GM19463 (cell line): Measurements from ENCODE around the gene COL27A1.

Experiments
- ATAC-seq: cut with Tn5 transposase; IDR thresholded peaks from one replicate; pipeline ENCODE4 v1.9.1; 2021; ENCODE audit warnings: mild to moderate bottlenecking, moderate library complexity; ENCODE audit not compliant: unreplicated experiment

Gene COL27A1

GRCh38 chr9:114141553-114142402 lies 13.6 kb upstream of the COL27A1 start:
- ATAC-seq = no peak

DNA sequence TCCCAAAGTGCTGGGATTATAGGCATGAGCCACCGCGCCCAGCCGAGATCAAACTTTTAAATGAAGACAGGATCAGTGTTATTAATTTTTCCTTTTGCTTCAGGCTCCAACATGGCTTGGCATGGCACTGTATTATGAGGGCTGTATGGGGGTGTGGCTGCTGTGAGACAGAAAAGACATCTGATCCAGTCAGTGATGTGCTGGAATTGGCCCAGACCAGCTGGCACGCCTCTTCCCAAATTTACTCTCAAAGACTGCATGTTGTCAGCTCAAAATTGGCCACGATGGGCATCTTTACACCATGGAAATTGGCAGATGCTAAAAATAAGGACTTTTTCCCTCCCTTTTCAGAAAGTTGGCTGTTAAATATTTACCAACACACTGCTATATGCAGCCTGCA lies 12.1 kb upstream of the COL27A1 start:
- no peak for ATAC-seq

GRCh38 chr9:114146735-114147134 lies 8.6 kb upstream of the COL27A1 start:
- ATAC-seq = no peak

DNA sequence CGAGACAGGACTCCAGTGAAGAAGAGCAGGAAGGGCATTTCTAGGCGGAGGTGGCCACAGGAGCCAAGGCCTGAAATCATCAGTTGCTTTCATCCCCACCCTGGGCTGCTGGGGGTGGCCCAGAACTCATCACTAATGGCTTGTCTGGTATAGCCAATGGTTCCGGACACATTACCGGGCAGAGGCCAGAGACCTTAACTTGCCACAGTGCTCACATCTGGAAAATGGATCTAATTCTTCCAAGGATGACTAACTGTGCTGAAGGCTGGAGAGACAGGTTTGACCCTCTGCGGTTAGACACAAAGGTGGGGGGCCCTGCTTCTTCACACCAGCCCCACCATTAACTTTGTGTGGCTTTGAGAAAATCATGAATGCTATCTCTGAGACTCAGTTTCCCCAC lies 6.2 kb upstream of the COL27A1 start:
- ATAC-seq = no peak

DNA sequence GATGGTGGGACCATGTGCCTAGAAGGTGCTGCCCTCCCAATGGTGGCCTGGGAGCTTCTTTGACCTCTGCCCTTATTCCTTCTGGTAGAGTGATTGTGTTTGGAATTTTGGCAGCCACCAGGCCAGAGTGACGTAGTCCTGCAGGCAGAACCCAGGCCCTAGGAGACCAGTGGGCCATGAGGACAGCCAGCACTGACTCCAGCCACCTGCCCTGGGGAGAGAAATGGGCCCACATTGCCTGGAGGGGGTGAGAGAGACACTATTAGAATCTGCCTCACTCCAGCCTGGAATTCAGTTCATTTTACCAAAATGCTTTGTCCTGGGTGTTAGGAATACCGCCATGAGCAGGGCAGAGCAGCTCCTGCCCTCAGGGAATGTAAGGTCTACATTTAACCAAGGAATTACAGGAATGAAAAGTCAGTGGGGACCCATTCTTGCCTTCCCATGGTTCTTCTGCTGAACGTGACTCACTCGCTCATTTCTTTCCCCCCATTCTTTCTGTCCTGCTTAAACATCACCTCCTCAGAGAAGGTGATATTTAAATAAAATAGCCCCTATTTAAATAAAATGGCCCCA lies 5.5 kb upstream of the COL27A1 start:
- no peak for ATAC-seq

GRCh38 chr9:114150608-114151007 lies 4.7 kb upstream of the COL27A1 start:
- no peak for ATAC-seq

- no peak for ATAC-seq
Observed at GRCh38 chr9:114151426-114151956, 3.8 kb upstream of the COL27A1 start.

- no peak for ATAC-seq
Observed at GRCh38 chr9:114153761-114154599, 1.4 kb upstream of the COL27A1 start.

GRCh38 chr9:114154600-114155102 lies 686 bp upstream of the COL27A1 start:
- no peak for ATAC-seq

DNA sequence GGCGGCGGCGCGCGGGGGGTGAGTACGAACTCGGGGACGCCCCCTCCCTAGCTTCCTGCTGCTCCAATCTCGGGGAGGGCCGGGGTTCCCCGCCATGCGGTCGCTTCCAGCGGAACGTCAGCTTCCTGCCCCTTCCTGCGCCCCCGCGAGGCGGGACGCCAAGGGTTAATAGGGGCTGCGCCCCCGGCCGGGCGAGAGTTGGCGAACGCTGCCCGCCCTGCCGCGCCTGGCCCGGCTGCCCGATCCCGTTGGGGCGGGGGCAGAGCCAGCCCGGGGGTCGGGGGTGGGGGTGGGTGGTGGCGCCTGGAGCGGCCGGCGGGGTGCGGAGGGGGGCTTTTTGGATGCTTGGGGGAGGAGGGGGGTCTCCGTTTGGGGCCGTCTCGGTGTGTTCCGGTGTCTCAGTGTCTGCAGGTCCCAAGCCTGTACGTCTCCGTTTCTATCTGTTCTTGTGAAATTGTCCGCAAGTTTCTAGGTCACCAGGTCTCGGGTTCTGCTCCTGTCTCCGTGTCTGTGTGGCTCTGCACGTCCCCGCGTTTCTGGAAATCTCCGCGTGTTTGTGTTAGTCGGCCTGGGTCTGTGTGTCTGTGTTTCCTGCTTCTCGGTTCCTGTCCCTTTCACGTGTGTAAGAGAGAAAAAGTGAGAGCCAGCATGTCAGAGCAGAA lies 789 bp downstream of the COL27A1 start:
- no peak for ATAC-seq

GRCh38 chr9:114156657-114157421 lies 1.5 kb downstream of the COL27A1 start:
- ATAC-seq = no peak

DNA sequence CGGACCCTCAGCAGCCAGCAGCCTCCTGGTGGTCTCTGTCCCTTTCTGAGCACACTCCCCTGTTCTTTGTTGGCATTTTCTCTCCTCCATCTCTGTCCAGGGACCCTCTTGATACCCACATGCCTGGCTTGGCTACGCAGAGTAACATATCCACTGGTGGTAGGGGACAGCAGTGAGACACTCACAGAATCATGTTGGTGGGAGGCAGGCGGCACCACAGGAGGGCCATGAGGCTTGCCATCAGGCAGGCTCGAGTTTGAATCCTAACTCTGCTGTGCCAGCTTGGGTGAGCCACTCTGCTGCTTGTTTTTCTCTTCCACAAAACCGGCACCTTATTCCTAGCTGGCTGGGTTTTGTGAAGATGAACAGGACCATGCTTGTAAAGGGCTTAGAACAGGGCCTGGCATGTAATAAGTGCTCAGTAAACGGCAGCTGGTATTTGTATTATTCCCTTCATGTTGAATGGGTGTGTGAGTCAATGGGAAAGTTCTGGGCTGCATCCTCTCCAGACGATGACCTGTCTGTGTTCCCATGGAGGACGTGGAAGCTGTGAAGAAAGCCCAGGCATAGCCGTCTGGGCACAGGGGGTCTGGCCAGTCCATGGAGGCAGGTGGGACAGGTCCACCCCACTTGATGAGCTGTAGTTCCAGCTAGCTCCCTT lies 2.3 kb downstream of the COL27A1 start:
- ATAC-seq = no peak

DNA sequence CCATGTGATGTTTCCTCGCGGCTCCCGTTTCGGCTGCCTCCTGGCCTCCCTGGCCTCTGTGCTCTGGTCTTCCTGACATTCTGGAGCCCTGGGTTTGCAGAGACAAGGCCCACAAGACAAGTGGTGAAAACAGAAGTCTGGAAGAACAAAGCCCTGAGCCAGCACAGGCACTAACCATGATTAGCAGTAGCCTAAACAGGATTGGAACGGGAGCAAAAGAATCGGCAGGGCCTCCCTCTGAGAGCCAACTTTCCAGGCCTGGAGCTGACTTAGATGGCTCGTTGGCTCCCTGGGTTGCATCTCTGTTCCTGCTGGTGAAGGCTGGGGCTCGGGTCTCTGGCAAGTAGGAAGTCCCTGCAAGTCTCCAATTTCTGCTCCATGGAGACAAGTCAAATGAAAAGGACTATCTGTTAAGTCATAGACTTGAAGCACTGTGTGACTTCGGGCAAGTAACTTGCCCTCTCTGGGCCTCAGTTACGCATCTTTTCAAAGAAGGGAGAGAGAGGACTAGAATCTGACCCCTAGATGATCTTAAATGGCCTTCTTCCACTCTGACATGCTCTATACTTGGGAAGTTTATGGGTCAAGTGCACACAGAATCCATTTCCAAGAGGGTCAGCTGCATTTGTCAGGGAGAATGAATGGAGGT lies 3.3 kb downstream of the COL27A1 start:
- no peak for ATAC-seq

DNA sequence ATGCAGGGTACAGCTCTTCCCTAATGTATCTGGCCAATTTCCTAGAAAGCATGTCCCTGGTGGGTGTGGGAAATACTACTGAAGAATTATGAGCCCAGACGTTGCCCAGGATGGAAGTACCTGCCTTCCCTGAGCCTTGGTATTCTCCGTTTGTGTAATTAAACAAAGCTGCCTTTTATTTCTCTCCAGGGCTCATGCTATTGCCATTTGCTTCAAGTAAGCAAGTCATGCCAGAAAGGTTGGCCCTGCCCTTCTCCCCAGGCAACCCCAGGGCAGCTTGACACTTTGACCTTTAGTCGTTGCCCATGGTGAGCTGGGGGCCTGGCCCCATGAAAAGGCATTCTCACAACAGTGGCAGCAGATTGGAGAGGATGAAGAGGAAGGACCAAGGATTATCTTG lies 4.4 kb downstream of the COL27A1 start:
- no peak for ATAC-seq

GRCh38 chr9:114161513-114161912 lies 6.2 kb downstream of the COL27A1 start:
- no peak for ATAC-seq

GRCh38 chr9:114163517-114163951 lies 8.2 kb downstream of the COL27A1 start:
- ATAC-seq = peak; percentile 51

GRCh38 chr9:114164191-114164794 lies 9.0 kb downstream of the COL27A1 start:
- peak; percentile 82 for ATAC-seq

DNA sequence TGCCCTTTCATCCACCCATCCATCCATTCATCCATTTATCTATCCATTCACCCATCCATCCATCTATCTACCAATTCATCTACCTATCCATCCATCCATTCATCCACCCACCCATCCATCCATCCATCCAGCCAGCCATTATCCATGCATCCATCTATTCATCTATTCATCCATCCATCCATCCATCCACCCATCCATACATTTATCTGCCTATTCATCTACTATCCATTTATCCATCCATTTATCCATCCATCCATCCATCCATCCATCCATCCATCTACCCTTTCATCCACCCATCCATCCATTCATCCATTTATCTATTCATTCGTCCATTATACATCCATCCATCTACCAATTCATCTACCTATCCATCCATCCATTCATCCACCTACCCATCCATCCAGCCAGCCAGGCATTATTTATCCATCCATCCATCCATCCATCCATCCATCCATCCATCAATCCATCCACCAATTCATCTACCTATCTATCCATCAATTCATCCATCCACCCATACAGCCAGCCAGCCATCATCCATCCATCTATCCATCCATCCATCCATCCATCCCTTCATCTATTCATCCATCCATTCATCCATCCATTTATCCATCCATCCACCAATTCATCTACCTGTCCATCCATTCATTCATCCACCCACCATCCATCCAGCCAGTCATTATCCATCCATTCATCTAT lies 10.2 kb downstream of the COL27A1 start:
- no peak for ATAC-seq
